B cell (primary cell): ENCODE measurements around the gene TBXAS1. TPM values are rescaled to one million over a fixed set of nuclear protein-coding genes. Genes with fewer than 3 reads are reported as not detected.

Experiments used
- ATAC-seq: fragments of 200-7000 bp; cut with Tn5 transposase; one replicate; pipeline ENCODE4 v1.10.0; 2021; ENCODE audit warnings: low read depth, mild to moderate bottlenecking, moderate number of reproducible peaks, moderate library complexity
- CTCF ChIA-PET: fragments of 350-600 bp; sonication (Branson Sonifier 250); formaldehyde crosslinking; loops from one replicate; lab custom pipeline; 2021; ENCODE audit warnings: antibody characterized with exemption, inconsistent platforms; lab: Charles Lee
- POLR2A ChIA-PET: fragments of 350-600 bp; sonication (Branson Sonifier 250); formaldehyde crosslinking; loops from one replicate; lab custom pipeline; 2021; ENCODE audit warnings: antibody characterized with exemption; lab: Charles Lee
- DNase-seq: peaks from one replicate; pipeline ENCODE4 v3.0.0; 2013
- H2AFZ ChIP-seq: 2 replicates; pipeline ENCODE4 v1.6.1; 2012; ENCODE audit warnings: mild to moderate bottlenecking, low read depth, low read length; ENCODE audit not compliant: insufficient read depth, poor library complexity, severe bottlenecking
- H3K27ac ChIP-seq, 2 donors: 1 replicate in 1 of 2; 2 replicates in 1 of 2; pipeline ENCODE4 v1.5.1; 2012 to 2013; ENCODE audit warnings: low read length in 2 of 2, mild to moderate bottlenecking in 2 of 2, moderate library complexity in 1 of 2
- H3K27me3 ChIP-seq, 4 experiments: fragments of 200-600 bp in 1 of 4; sonication (generic) in 1 of 4; replicated peaks in 1 of 4; 1 replicate in 2 of 4; 2 replicates in 2 of 4; pipeline versions ENCODE4 v1.6.1 to v1.7.0; 2013 to 2016; ENCODE audit warnings: low read length in 3 of 4, mild to moderate bottlenecking in 2 of 4, mixed read lengths in 1 of 4, moderate library complexity in 1 of 4; ENCODE audit not compliant: insufficient read depth in 4 of 4, control insufficient read depth in 3 of 4; ENCODE audit errors: control extremely low read depth in 1 of 4
- H3K36me3 ChIP-seq, 2 experiments: replicated peaks in 1 of 2; 1 replicate in 1 of 2; 2 replicates in 1 of 2; pipeline versions ENCODE4 v1.6.1 to v1.7.1; 2013; ENCODE audit warnings: low read length in 1 of 2; ENCODE audit not compliant: insufficient read depth in 2 of 2, control insufficient read depth in 1 of 2; ENCODE audit errors: control extremely low read depth in 1 of 2, extremely low read depth in 1 of 2
- H3K4me1 ChIP-seq, 2 donors: fragments of 200-600 bp in 1 of 2; sonication (generic) in 1 of 2; 1 replicate in 1 of 2; 2 replicates in 1 of 2; pipeline versions ENCODE4 v1.5.1 to v1.6.1; 2013 to 2017; ENCODE audit warnings: low read length in 2 of 2; ENCODE audit not compliant: control insufficient read depth in 2 of 2, insufficient read depth in 2 of 2
- H3K4me2 ChIP-seq: replicated peaks from 2 replicates; pipeline ENCODE3; 2012; ENCODE audit warnings: mild to moderate bottlenecking, low read depth, low read length; ENCODE audit not compliant: poor library complexity, severe bottlenecking
- H3K4me3 ChIP-seq, 5 experiments: fragments of 200-600 bp in 1 of 5; sonication (generic) in 1 of 5; 1 replicate in 3 of 5; 2 replicates in 2 of 5; pipeline versions ENCODE4 v1.5.1 to v1.7.0; 2011 to 2016; ENCODE audit warnings: low read length in 4 of 5, mild to moderate bottlenecking in 4 of 5, low read depth in 2 of 5, control low read depth in 1 of 5, moderate library complexity in 1 of 5; ENCODE audit not compliant: insufficient read depth in 1 of 5; ENCODE audit errors: control extremely low read depth in 1 of 5, extremely low read depth in 1 of 5
- H3K79me2 ChIP-seq: fragments of 200-600 bp; sonication (generic); one replicate; pipeline ENCODE4 v1.6.0; 2016; ENCODE audit warnings: low read length; ENCODE audit not compliant: control insufficient read depth, insufficient read depth
- H3K9ac ChIP-seq: fragments of 200-600 bp; sonication (generic); 2 replicates; pipeline ENCODE4 v1.6.1; 2017; ENCODE audit warnings: mild to moderate bottlenecking, low read length, moderate library complexity
- H3K9me3 ChIP-seq, 3 donors: one replicate each; pipeline versions ENCODE4 v1.6.1 to v1.7.1; 2013; ENCODE audit warnings: low read length in 2 of 3; ENCODE audit not compliant: control insufficient read depth in 2 of 3, insufficient read depth in 1 of 3; ENCODE audit errors: control extremely low read depth in 1 of 3
- H4K20me1 ChIP-seq: 2 replicates; pipeline ENCODE4 v1.6.0; 2012; ENCODE audit warnings: mild to moderate bottlenecking, low read length; ENCODE audit not compliant: insufficient read depth, control insufficient read depth, poor library complexity, severe bottlenecking
- H3K27ac Mint-ChIP-seq: one replicate; pipeline ENCODE4 v1.8.0; 2021; ENCODE audit warnings: mixed read lengths
- H3K27me3 Mint-ChIP-seq: one replicate; pipeline ENCODE4 v1.8.0; 2021; ENCODE audit warnings: mixed read lengths
- H3K4me1 Mint-ChIP-seq: one replicate; pipeline ENCODE4 v1.8.0; 2021; ENCODE audit warnings: mixed read lengths
- H3K4me3 Mint-ChIP-seq: one replicate; pipeline ENCODE4 v1.8.0; 2021; ENCODE audit warnings: mixed read lengths
- H3K9me3 Mint-ChIP-seq: one replicate; pipeline ENCODE4 v1.8.0; 2022; ENCODE audit warnings: mixed read lengths; ENCODE audit not compliant: insufficient read depth
- EZH2 ChIP-seq: IDR thresholded peaks from 2 replicates; pipeline ENCODE4 v1.6.1; 2012; ENCODE audit warnings: borderline replicate concordance, low read depth, mild to moderate bottlenecking, moderate library complexity, low read length; ENCODE audit not compliant: insufficient read depth, poor library complexity, severe bottlenecking
- WGBS: methylation state at CpG from one replicate; pipeline ENCODE4 v1.1.5; 2013; ENCODE audit warnings: missing lambda C conversion rate; ENCODE audit not compliant: insufficient coverage; 5-methylcytosine and 5-hydroxymethylcytosine counted together
- intact Hi-C: fragments of 100-400 bp; cut with micrococcal nuclease; formaldehyde crosslinking; loops from one replicate; pipeline ENCODE4 v1.10.0; 2022
- polyA plus RNA-seq: library from polyadenylated mRNA; depleted of rRNA; stranded (reverse); fragments of >200 nt; gene quantifications from 2 replicates; pipeline ENCODE4 v1.2.3, GENCODE V29; 2012
- total RNA-seq, 2 donors: library from RNA; stranded (reverse); fragments of 120-200 nt in 1 of 2; gene quantifications; 1 replicate in 1 of 2; 2 replicates in 1 of 2; pipeline versions ENCODE4 v1.2.3 to v1.2.4, GENCODE V29; 2013 to 2022
- TF ChIP-seq, protein P1 (sequence below): fragments of 200-600 bp; IDR thresholded peaks from one replicate; pipeline ENCODE4 v1.8.0; 2022; ENCODE audit warnings: antibody characterized with exemption, mild to moderate bottlenecking

TBXAS1 gene
- total and polyA plus RNA-seq, 2 donors (not counting 1 experiment from before 2014, with no cell fraction given): 8.1 to 21.0 TPM

DNA sequence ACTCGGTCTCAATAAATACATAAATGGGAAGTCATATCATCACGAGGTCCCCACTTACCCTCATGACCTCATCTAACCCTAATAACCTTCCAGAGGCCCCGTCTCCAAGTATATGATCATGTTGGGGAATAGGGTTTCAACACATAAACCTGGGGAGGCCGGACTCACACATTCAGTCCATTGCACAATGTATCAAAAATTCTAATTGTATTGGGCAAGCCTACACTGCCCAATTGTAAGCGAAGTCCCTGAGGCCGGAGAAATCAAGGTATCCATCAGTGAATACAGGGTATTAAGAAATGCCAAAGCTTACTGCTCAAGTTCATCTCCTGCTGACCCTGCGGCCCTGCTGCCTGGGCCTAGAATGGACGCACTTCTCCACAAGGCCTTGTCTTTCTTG is 164.1 kb downstream of the TBXAS1 start:
- CTCF ChIA-PET: interaction anchor here (3.8 kb wide), 1 partner anchor 347 kb away, joined by 15 read pairs; no protein-coding TSS in a partner anchor
- intact Hi-C loops: no loop called here

GRCh38 chr7:139993592-139993991 is 164.5 kb downstream of the TBXAS1 start:
- intact Hi-C loops: no loop called here
- DNase-seq (no peak), ATAC-seq (no peak)
- H3K27ac ChIP-seq: no peak overlapping the region
- Mint-ChIP-seq H3K9me3 (no peaks in the 10 kb centered on the region), H3K27me3 (no peaks in the 10 kb centered on the region), H3K4me3 (no peak overlapping the region), H3K4me1 (peaks cover 10% of the 10 kb centered on the region), H3K27ac (no peak overlapping the region)
- H3K9me3 ChIP-seq: no peaks in the 10 kb centered on the region
- H3K36me3 ChIP-seq: no peaks in the 10 kb centered on the region
- no peak overlapping the region for H3K9ac ChIP-seq
- H4K20me1 ChIP-seq: no peaks in the 10 kb centered on the region
- H2AFZ ChIP-seq: no peak overlapping the region
- POLR2A ChIA-PET: interaction anchor here (0.7 kb wide), 1 partner anchor 279 kb away, joined by 8 read pairs; no protein-coding TSS in a partner anchor
- H3K4me3 ChIP-seq: no peak overlapping the region
- H3K27me3 ChIP-seq: no peaks in the 10 kb centered on the region
- CTCF ChIA-PET: interaction anchor here (1.3 to 3.8 kb wide), 2 partner anchors 347 to 375 kb away, joined by 3 to 15 read pairs; no protein-coding TSS in a partner anchor
- no peak overlapping the region for H3K4me2 ChIP-seq
- no peaks in the 10 kb centered on the region for H3K79me2 ChIP-seq
- no peak for TF ChIP-seq EZH2
- TF ChIP-seq, protein P1, sequence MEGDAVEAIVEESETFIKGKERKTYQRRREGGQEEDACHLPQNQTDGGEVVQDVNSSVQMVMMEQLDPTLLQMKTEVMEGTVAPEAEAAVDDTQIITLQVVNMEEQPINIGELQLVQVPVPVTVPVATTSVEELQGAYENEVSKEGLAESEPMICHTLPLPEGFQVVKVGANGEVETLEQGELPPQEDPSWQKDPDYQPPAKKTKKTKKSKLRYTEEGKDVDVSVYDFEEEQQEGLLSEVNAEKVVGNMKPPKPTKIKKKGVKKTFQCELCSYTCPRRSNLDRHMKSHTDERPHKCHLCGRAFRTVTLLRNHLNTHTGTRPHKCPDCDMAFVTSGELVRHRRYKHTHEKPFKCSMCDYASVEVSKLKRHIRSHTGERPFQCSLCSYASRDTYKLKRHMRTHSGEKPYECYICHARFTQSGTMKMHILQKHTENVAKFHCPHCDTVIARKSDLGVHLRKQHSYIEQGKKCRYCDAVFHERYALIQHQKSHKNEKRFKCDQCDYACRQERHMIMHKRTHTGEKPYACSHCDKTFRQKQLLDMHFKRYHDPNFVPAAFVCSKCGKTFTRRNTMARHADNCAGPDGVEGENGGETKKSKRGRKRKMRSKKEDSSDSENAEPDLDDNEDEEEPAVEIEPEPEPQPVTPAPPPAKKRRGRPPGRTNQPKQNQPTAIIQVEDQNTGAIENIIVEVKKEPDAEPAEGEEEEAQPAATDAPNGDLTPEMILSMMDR: no peak
- WGBS: 94% methylated on average over 2 of the region's 2 CpGs
- peaks cover 0 to 7% of the 10 kb centered on the region in 2 donors for H3K4me1 ChIP-seq

More for the DNA sequence above, 164.1 kb downstream of the TBXAS1 start:
- TF ChIP-seq, protein P1: no peak
- TF ChIP-seq EZH2: no peak
- ATAC-seq (no peak), DNase-seq (no peak)
- Histone ChIP-seq H3K27me3 (no peaks in the 10 kb centered on the region), H3K4me1 (peaks cover 0 to 7% of the 10 kb centered on the region in 2 donors), H3K9ac (no peak overlapping the region), H3K79me2 (no peaks in the 10 kb centered on the region), H3K4me3 (no peak overlapping the region), H2AFZ (no peak overlapping the region), H3K27ac (no peak overlapping the region), H3K4me2 (no peak overlapping the region), H4K20me1 (no peaks in the 10 kb centered on the region), H3K9me3 (no peaks in the 10 kb centered on the region), H3K36me3 (no peaks in the 10 kb centered on the region)
- Mint-ChIP-seq H3K27me3 (no peaks in the 10 kb centered on the region), H3K27ac (no peak overlapping the region), H3K9me3 (no peaks in the 10 kb centered on the region), H3K4me1 (peaks cover 10% of the 10 kb centered on the region), H3K4me3 (no peak overlapping the region)
- WGBS: 94% methylated on average over 4 of the region's 8 CpGs
- POLR2A ChIA-PET: interaction anchor here (0.7 kb wide), 1 partner anchor 279 kb away, joined by 8 read pairs; no protein-coding TSS in a partner anchor
